Left ventricle myocardium inferior (tissue), 1 donor: ENCODE data around the gene ANXA10. TPM values are rescaled to one million over a fixed set of nuclear protein-coding genes. Genes with fewer than 3 reads are reported as not detected.
"Not testable (repeated sequence)": the region's sequence is repeated elsewhere in the genome, so short reads cannot be mapped to it uniquely, and the experiment has no call there.

Source experiments
- DNase-seq: peaks from one replicate; pipeline ENCODE4 v3.0.0-alpha.2; 2020
- H3K27ac ChIP-seq: fragments of 200-600 bp; replicated peaks from 2 replicates; pipeline ENCODE4 v1.8.0; 2021
- H3K27me3 ChIP-seq: fragments of 200-600 bp; 2 replicates; pipeline ENCODE4 v1.8.0; 2021; ENCODE audit warnings: low read depth
- H3K36me3 ChIP-seq: fragments of 200-600 bp; 2 replicates; pipeline ENCODE4 v1.8.0; 2021
- H3K4me1 ChIP-seq: fragments of 200-600 bp; 2 replicates; pipeline ENCODE4 v1.8.0; 2021
- H3K4me3 ChIP-seq: fragments of 200-600 bp; 2 replicates; pipeline ENCODE4 v1.8.0; 2021; ENCODE audit warnings: mild to moderate bottlenecking, moderate library complexity
- H3K9me3 ChIP-seq: fragments of 200-600 bp; replicated peaks from 2 replicates; pipeline ENCODE4 v1.8.0; 2021
- intact Hi-C: fragments of 100-400 bp; cut with micrococcal nuclease; formaldehyde crosslinking; loops from one replicate; pipeline ENCODE4 v1.11.0; 2022
- total RNA-seq: library from RNA; stranded (reverse); fragmentation: NEBNext Ultra II Directional; extraction: Animal tissue kit (Norgen Biotek cat#: 25700); gene quantifications from one replicate; pipeline ENCODE4 v1.2.1, GENCODE V29; 2021
- TF ChIP-seq, protein P1 (sequence below): fragments of 200-600 bp; IDR thresholded peaks from 2 replicates; pipeline ENCODE4 v1.8.0; 2021; ENCODE audit warnings: antibody characterized with exemption, mild to moderate bottlenecking, borderline replicate concordance
- donor health status: DM: no; HTN: yes; CAD: no; lungs with severe emphysema.

The ANXA10 gene
- total RNA-seq, 1 donor from 2014 or later = not detected

- Histone ChIP-seq H3K4me3 (no peak overlapping the region), H3K9me3 (no peaks in the 10 kb centered on the region), H3K27me3 (no peaks in the 10 kb centered on the region), H3K4me1 (no peaks in the 10 kb centered on the region), H3K27ac (no peak overlapping the region), H3K36me3 (no peaks in the 10 kb centered on the region)
- intact Hi-C loops = no loop called here
- TF ChIP-seq, protein P1, sequence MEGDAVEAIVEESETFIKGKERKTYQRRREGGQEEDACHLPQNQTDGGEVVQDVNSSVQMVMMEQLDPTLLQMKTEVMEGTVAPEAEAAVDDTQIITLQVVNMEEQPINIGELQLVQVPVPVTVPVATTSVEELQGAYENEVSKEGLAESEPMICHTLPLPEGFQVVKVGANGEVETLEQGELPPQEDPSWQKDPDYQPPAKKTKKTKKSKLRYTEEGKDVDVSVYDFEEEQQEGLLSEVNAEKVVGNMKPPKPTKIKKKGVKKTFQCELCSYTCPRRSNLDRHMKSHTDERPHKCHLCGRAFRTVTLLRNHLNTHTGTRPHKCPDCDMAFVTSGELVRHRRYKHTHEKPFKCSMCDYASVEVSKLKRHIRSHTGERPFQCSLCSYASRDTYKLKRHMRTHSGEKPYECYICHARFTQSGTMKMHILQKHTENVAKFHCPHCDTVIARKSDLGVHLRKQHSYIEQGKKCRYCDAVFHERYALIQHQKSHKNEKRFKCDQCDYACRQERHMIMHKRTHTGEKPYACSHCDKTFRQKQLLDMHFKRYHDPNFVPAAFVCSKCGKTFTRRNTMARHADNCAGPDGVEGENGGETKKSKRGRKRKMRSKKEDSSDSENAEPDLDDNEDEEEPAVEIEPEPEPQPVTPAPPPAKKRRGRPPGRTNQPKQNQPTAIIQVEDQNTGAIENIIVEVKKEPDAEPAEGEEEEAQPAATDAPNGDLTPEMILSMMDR = no peak
- no peak for DNase-seq
Measured at GRCh38 chr4:168131196-168131595, 38.9 kb downstream of the ANXA10 start.

GRCh38 chr4:168134651-168135050 is 42.3 kb downstream of the ANXA10 start:
- H3K27ac ChIP-seq = no peak overlapping the region
- no peak overlapping the region for H3K4me3 ChIP-seq
- DNase-seq = no peak
- intact Hi-C loops = no loop called here
- H3K27me3 ChIP-seq = peaks cover 11% of the 10 kb centered on the region
- TF ChIP-seq, protein P1 = no peak
- H3K9me3 ChIP-seq = no peaks in the 10 kb centered on the region
- H3K4me1 ChIP-seq = no peaks in the 10 kb centered on the region
- no peaks in the 10 kb centered on the region for H3K36me3 ChIP-seq

DNA sequence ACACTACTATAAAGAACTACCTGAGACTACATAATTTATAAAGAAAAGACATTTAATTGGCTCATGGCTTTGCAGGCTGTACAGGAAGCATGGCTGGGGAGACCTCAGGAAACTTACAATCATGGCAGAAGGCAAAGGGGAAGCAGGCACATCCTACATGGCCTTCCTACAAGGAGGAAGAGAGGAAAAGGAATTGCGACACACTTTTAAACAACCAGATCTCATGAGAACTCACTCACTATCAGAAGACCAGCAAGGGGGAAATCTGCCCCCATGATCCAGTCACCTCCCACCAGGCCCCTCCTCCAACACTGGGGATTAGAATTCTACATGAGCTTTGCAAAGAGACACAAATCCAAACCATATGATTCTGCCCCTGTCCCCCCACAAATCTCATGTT is 43.5 kb downstream of the ANXA10 start:
- H3K27me3 ChIP-seq = peaks cover 11% of the 10 kb centered on the region
- H3K4me1 ChIP-seq, DNase-seq, intact Hi-C loops, H3K27ac ChIP-seq, H3K36me3 ChIP-seq, H3K4me3 ChIP-seq, H3K9me3 ChIP-seq: not testable (repeated sequence)

GRCh38 chr4:168137695-168138094 is 45.4 kb downstream of the ANXA10 start:
- H3K27ac ChIP-seq, DNase-seq, H3K4me1 ChIP-seq, H3K9me3 ChIP-seq, intact Hi-C loops, H3K36me3 ChIP-seq, H3K4me3 ChIP-seq: not testable (repeated sequence)
- peaks cover 11% of the 10 kb centered on the region for H3K27me3 ChIP-seq

- TF ChIP-seq, protein P1 = no peak
- intact Hi-C loops = no loop called here
Measured at GRCh38 chr4:168138143-168138542, 45.8 kb downstream of the ANXA10 start.

GRCh38 chr4:168139336-168139735 is 47.0 kb downstream of the ANXA10 start:
- Histone ChIP-seq H3K27me3 (peaks cover 14% of the 10 kb centered on the region), H3K4me3 (no peak overlapping the region), H3K4me1 (no peaks in the 10 kb centered on the region), H3K36me3 (no peaks in the 10 kb centered on the region), H3K9me3 (no peaks in the 10 kb centered on the region), H3K27ac (no peak overlapping the region)
- no peak for DNase-seq
- intact Hi-C loops = no loop called here
- TF ChIP-seq, protein P1 = no peak

More at GRCh38 chr4:168138143-168138542, 45.8 kb downstream of the ANXA10 start:
- peaks cover 11% of the 10 kb centered on the region for H3K27me3 ChIP-seq
- H3K4me1 ChIP-seq = no peaks in the 10 kb centered on the region
- DNase-seq = no peak
- no peaks in the 10 kb centered on the region for H3K9me3 ChIP-seq
- H3K4me3 ChIP-seq = no peak overlapping the region
- H3K36me3 ChIP-seq = no peaks in the 10 kb centered on the region
- no peak overlapping the region for H3K27ac ChIP-seq

- no peaks in the 10 kb centered on the region for H3K4me1 ChIP-seq
- intact Hi-C loops = no loop called here
- TF ChIP-seq, protein P1 = no peak
- H3K27me3 ChIP-seq = peaks cover 10% of the 10 kb centered on the region
- no peaks in the 10 kb centered on the region for H3K36me3 ChIP-seq
- H3K27ac ChIP-seq = no peak overlapping the region
- H3K4me3 ChIP-seq = no peak overlapping the region
- no peaks in the 10 kb centered on the region for H3K9me3 ChIP-seq
- DNase-seq = no peak
Measured at GRCh38 chr4:168141733-168142132, 49.4 kb downstream of the ANXA10 start.
